GM19239 (cell line): ENCODE measurements around the gene DMGDH.
A peak's percentile ranks its signal among the peaks of the same experiment; 100 is the strongest.

ENCODE experiments used
- DNase-seq: peaks from one replicate; pipeline ENCODE4 v3.0.0; 2011; ENCODE audit warnings: low spot score; ENCODE audit not compliant: insufficient read length
- FAIRE-seq: peaks from 2 replicates; lab custom pipeline; 2011; peaks lifted over from hg19 to GRCh38; lab: Jason Lieb, UNC

Gene DMGDH

GRCh38 chr5:79020861-79021561, 48.5 kb downstream of the DMGDH start:
- DNase-seq = peak; percentile 28
- FAIRE-seq = peak; percentile 96

- no peak for FAIRE-seq
- no peak for DNase-seq
Observed at GRCh38 chr5:79014631-79015030, 54.8 kb downstream of the DMGDH start.

- no peak for DNase-seq
- no peak for FAIRE-seq
Observed at GRCh38 chr5:79011869-79012268, 57.6 kb downstream of the DMGDH start.

- FAIRE-seq (no peak), DNase-seq (no peak)
Observed at GRCh38 chr5:79011219-79011836, 58.1 kb downstream of the DMGDH start.

GRCh38 chr5:79008362-79008761, 61.1 kb downstream of the DMGDH start:
- DNase-seq (no peak), FAIRE-seq (no peak)

- FAIRE-seq = no peak
- no peak for DNase-seq
Observed at GRCh38 chr5:79007872-79008271, 61.6 kb downstream of the DMGDH start.

DNA sequence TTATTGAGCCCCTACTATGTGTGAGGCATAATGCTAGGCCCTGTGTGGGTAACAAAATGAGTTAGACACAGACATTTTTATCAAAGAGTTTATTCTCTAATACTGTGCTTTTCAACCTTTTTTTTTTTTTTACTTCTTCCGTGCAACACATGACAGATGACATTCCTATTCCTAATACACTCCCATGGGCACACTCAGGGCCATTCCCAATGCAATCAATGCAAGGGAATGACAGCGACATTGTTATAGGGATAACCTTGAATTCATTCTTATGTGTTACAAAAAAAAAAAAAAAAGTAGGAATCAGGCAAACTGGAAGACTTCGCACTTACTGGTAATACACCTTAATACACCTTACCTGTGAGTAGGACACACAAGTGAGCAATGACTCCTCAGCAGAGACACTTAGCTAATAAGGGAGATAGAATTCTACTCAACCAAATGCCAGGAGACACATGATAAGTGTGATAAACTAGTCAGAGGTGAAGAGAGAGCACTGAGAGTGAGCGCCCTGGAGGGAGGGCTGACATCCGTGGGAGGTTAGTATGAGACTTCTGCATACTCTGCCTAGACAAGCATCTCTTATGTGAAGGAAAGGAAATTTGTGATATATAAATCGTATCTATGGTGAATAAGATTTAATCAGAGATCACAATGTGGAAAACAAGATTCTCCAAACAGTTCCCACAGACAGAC, 63.4 kb downstream of the DMGDH start:
- FAIRE-seq (no peak), DNase-seq (no peak)

DNA sequence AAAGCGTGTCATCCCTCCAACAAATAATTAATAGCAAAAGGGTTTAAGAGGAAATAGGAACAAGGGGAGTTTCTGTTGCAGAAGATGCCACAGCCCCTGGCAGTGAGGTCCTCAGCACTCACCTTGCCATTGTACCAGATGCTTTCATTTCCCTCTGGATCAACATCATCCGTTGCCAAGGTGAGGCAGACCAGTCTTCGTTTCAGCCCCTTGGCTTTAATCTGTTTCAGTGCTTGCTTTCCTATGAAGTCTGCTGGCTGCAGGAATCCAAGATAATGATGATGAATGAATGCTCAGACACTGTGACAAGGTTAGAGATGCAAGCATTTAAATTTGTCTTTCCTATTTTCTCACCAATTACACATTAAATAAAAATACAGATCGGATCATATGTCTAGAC, 64.3 kb downstream of the DMGDH start:
- DNase-seq = no peak
- FAIRE-seq = no peak

GRCh38 chr5:79002374-79002773, 67.1 kb downstream of the DMGDH start:
- DNase-seq (no peak), FAIRE-seq (no peak)

GRCh38 chr5:79001471-79001870, 68.0 kb downstream of the DMGDH start:
- no peak for FAIRE-seq
- no peak for DNase-seq

DNA sequence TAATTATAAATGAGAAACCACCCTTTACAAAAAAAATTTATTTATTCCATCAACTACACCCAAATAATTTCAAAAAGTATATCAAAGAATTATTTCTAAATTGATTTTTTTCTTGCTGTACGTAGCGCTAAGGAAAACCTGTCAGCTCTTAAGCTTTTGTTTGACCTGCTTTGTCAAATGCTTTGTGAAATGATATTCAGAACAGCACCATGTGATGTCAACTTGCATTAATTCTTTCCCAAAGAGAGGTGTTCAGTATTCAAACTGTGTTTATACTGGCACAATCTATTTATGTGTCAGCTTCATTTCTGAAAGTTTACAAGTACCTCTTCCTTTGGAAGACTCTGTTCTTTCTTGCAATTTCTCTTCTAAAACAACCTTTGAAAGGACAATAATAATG, 72.4 kb downstream of the DMGDH start:
- no peak for FAIRE-seq
- no peak for DNase-seq

GRCh38 chr5:78995521-78996007, 73.9 kb downstream of the DMGDH start:
- FAIRE-seq = no peak
- no peak for DNase-seq

DNA sequence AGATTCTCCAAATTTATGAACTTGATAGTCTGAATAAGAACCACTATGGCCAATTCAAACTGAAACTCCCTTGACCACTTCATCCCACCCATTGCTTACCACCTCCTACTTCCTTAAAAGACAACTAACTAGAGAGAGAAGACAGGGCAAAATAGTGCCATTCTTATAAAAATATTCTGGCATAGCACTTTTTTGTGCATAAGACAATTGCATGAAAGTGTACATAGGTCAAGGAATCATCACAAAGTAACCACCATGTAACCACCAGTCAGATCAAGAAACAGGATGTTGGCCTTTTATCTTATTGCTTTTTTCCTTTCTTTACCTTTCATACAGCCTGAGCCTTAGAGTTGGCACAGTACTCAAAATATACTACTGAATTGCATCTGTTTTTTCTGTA, 76.3 kb downstream of the DMGDH start:
- DNase-seq = no peak
- no peak for FAIRE-seq

DNA sequence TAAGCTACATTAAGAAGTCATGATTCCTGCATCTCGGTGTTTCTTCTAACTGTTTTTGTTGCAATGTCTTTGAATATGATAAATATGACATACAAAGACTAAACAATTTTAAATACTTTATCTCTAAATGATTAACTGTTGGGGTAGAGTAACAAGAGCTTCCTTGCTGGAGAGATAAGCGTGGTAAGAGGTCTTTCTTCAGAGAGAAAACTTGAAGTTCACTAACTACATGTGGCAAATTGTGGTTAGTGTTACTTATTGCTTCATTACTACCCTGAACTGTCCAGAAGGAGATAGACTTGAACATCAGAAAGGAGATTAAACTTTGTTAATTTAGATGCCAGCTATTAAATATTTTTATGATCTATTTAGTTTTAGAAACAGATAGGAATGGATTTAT, 77.3 kb downstream of the DMGDH start:
- DNase-seq = no peak

GRCh38 chr5:78989080-78989479, 80.4 kb downstream of the DMGDH start:
- DNase-seq = no peak
- no peak for FAIRE-seq

More for the DNA sequence above, 77.3 kb downstream of the DMGDH start:
- FAIRE-seq = no peak

- peak; percentile 91 for FAIRE-seq
Observed at GRCh38 chr5:78985725-78986223, 83.7 kb downstream of the DMGDH start.

DNA sequence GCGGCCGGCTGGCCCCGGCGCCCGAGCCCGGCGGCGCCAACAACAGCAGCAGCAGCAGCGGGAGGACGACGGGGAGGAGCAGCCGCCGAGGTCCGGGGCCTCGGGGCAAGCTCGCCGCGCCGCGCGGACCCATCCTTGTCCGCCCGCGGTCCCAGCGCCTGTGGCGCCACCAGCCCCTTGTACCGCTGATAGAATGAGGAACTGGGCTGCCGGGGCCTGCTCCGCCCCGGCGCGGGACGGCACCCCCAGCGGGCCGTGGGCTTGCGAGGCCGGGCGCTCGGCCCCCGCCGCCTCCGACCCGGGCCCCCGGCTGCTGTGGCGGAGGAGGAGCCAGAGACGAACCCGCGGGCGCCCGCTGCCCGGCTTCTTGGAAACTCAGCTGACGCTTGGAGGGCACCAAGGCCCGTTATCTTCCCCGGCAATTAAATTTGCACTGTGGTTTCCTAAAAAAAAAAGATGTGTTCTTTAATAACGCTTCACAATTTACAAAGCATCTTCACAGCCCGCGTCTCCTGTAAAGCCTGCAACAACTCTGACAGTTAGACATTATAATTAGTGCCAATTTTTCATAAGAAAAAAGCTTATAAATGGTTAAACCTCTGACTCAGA, 84.3 kb downstream of the DMGDH start, which contains the start of gene ARSB:
TSS of gene ARSB (minus strand) at position 195 of the 609 bp plus-strand sequence. CDS start at position 133, 62 bp downstream.
- no peak for DNase-seq
- FAIRE-seq = no peak

More at GRCh38 chr5:78985725-78986223, 83.7 kb downstream of the DMGDH start:
- DNase-seq = peak; percentile 39

GRCh38 chr5:78984439-78985115, 84.9 kb downstream of the DMGDH start:
- DNase-seq (peak; percentile 76), FAIRE-seq (no peak)

GRCh38 chr5:78983601-78984438, 85.7 kb downstream of the DMGDH start:
- no peak for DNase-seq

More at GRCh38 chr5:78983601-78984438, 85.7 kb downstream of the DMGDH start:
- peak; percentile 81 for FAIRE-seq
